Muscle of arm (tissue), 12 donors: Measurements from ENCODE around the gene PAEP. TPM values are rescaled to one million over a fixed set of nuclear protein-coding genes. Genes with fewer than 3 reads are reported as not detected.
"Not testable (repeated sequence)": the region's sequence is repeated elsewhere in the genome, so short reads cannot be mapped to it uniquely, and the experiment has no call there.

ENCODE experiments used
- DNase-seq: peaks from one replicate; pipeline ENCODE4 v3.0.0-alpha.2; 2013
- polyA plus RNA-seq, 12 donors: library from polyadenylated mRNA; unstranded; fragments of 120-200 nt; gene quantifications; one replicate each; pipeline ENCODE4 v1.2.1, GENCODE V29; 2013; ENCODE audit not compliant: insufficient read length in 12 of 12

The PAEP gene
- polyA plus RNA-seq, 12 donors = 0.56 to 13.0 (median 1.4) TPM; not detected in 7

- DNase-seq = not testable (repeated sequence)
These were observed 11.8 kb upstream of the PAEP start for GRCh38 chr9:135549478-135550343.

DNA sequence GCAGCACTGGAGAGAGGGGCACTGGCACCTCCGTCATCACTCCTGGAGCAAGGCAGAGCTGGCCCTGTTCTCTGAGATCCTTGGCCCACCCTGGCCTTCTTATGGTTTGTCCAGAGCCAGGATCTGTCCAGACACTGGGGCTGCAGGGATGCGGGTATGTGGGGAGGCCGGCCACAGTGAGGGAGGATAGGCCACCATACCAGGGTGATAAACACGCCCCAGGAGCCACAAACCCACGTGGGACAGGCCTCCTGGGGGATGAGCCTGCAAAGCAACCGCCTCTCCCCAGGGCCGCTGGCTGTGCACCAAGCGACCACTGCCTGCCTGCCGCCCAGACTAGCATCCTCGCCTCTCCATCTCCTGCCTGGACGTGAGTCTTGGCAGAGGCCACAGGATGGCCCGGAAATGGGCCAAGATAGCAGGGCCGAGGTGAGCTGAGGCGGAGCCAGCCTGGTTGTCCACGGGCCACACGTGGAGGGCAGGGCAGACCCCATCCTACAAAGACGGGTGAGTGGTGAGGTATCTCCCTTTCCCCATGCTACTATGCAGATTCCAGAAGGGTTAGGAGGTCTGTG is 11.1 kb upstream of the PAEP start:
- DNase-seq = no peak

GRCh38 chr9:135551031-135551430 is 10.5 kb upstream of the PAEP start:
- DNase-seq = no peak

DNA sequence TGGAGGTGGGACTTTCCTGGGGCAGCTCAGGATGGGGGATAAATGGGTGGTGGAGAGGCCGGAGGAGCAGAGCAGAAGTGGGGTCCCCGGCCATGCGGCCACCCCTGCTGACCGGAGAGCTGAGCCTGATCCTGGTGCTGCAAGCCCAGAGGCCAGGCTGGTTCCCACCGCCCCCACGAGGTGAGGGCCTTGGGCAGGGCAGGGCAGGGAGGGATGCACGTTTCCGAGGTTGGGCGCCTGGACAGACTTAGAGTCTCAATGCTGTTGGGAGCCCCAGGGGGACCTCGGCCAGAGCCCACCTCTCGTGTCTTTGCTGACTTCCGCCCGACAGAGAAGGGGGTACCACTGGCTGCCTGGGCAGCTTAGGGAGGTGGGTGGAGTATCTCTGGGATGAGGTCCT is 10.1 kb upstream of the PAEP start:
- DNase-seq = no peak

- no peak for DNase-seq
These were observed 9.4 kb upstream of the PAEP start for GRCh38 chr9:135552021-135552697.

DNA sequence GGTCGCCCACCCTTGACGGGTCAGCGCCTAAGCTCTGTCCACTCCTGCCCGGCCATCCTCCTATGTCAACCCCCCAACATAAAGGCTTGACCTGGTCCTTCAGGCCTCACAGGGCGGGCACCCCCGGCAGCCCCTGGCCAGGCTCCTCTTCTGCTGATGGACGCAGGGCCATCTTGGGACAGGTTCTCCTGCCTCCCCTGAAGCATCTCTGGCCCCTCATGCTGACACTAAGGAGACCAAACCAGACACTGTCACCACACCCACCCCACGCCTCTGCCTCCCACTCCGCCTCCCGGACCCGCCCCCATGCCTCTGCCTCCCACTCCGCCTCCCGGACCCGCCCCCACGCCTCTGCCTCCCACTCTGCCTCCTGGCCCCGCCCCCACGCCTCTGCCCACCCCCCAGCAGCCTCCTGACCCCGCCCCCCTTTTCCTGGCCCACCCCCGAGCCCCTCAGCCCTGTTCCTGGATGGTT is 8.8 kb upstream of the PAEP start:
- DNase-seq = no peak

DNA sequence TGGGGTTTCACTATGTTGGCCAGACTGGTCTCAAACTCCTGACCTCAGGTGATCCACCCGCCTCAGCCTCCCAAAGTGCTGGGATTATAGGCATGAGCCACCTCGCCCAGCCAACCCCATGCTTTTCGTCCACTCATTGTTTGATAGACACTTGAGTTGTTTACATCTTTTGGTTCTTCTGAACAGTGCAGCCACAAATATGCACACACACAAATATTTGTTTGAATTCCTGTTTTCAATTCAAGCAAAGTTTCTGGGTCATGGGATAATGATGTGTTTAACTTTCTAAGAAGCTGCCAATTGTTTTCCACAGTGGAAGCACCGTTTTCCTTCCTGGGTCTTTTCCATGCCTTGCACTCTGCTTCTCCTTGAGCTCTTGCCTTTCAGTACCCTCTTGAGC is 6.8 kb upstream of the PAEP start:
- no peak for DNase-seq

GRCh38 chr9:135555203-135555602 is 6.4 kb upstream of the PAEP start:
- no peak for DNase-seq

DNA sequence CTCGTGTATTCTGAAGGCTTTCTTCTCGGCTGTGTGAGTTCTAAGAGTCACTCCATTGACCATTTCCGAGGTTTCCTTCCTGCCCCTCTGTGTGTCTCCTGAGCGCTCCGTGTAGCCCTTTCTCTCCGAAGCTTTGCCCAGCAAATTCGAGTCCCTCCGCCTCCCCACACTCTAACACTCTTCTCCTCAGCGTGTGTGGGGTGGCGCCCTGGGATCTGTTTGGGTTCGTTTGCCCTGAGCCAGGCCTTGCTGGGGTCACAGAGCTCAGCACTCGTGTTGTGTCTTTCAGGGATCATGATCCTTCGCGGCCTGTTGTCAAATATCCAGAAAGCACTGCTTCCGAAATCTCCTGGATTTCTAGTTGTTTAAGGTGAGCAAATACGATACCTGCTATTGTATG is 5.6 kb upstream of the PAEP start:
- DNase-seq = no peak

DNA sequence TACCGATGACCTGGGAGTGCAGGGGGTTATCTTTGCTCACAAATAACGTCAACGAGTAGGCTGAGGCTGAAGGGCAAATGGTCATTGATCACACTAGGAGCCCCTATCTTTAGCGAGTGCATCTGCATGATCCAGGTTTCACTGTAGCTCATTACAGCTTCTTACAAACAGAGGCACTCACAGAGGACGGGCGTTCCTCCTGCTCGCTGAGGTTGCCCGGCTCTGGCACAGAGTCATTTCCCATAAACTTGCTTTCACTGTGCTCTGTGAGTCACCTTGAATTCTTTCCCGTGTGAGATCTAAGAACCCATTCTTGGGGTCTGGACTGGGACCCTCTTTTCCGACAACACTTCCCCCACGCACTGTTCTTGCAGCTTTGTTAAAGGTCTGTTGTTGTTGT is 1.9 kb upstream of the PAEP start:
- DNase-seq = no peak

GRCh38 chr9:135562235-135562745 is 734 bp downstream of the PAEP start:
- no peak for DNase-seq

DNA sequence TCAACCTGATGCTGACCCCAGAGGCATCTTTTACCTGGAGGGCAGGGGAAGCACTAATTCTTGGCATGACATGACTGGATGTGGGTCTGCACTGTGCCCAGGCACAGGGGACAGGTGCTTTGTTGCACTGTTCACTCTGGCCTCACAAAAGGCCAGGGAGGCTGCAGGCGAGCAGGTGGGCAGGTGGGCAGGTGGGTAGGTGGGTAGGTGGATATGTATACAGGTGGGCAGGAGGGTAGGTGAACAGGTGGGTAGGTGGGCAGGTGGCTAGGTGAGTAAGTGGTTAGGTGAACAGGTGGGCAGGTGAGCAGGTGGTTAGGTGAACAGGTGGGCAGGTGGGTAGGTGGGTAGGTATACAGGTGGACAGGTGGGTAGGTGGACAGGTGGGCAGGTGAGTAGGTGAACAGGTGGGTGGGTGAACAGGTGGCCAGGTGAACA is 1.5 kb downstream of the PAEP start:
- DNase-seq = no peak

DNA sequence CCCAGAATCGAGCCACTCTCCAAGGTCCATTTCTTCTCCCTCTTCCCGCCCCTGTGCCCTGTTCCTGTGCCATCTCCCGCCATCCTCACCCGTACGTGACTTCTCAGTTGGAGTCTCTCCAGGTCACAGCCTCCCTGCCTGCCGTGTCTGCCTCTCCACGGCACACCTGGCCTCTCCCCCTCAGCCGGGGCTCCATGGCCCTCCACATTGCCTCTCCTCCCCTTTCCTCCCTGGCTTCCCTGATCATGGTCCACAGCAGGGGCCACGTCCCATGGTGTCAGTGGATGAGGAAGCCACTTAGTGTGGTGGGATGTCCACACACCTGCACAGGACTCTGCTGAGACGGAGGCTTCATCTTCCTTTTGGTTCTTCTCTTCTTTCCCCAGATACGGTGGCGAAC is 2.3 kb downstream of the PAEP start:
- no peak for DNase-seq

DNA sequence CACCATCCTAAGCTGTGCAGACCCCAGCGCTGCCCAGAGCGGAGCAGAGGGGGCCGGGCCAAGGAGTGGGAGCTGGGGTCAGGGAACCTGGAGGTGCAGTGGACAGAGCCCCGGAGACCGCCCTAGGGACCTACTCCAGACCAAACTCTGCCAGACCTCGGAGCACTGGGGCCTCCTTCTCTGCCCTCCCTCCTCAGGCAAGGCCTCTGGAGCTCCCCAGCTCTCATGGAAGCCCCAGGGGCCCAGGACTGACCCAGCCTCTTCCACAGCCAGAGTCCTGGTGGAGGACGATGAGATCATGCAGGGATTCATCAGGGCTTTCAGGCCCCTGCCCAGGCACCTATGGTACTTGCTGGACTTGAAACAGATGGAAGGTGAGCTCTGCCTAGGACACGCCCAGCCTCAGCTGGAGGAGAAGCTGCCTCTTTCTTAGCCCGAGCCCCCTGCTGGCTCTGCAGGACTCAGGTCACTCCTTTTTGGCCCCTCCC is 3.6 kb downstream of the PAEP start:
- no peak for DNase-seq

DNA sequence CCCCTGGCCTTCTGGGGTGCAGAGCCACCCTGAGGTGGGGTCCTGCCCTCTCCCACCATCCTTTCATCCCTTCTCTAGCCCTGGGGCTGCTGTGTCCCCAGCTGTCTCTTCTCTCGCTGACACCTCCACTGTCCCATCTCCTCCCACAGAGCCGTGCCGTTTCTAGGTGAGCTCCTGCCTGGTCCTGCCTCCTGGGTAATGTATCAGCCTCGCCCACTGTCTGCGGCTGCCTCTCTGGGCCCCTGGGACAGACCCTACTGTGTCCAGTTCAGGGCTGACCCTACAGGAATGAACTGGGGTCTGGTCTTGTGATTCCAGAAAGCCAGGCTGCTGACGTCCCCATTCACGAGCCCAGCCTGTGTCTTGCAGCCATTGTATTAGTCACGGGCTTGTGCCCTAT is 4.1 kb downstream of the PAEP start:
- DNase-seq = no peak

GRCh38 chr9:135566552-135566951 is 5.0 kb downstream of the PAEP start:
- no peak for DNase-seq

DNA sequence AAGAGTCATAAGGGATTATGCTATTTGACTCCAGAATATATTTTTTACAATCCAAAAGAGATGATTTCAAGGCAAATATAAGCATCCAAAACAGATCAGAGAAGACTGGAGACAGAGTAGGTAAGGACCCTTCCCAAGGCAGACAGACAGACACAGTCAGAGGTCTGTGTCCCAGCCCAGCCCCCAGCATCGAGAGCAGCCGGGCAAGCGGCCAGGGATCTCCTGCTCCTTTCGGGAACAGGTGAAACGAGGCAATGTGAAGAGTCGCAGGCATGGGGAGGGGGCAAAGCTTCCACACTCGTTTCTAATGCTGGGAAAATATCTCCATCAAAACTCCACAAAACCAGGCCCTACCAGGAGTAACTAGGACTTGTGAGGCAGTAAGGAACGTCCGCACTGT is 5.8 kb downstream of the PAEP start:
- DNase-seq = no peak

GRCh38 chr9:135568026-135568425 is 6.5 kb downstream of the PAEP start:
- DNase-seq = no peak

DNA sequence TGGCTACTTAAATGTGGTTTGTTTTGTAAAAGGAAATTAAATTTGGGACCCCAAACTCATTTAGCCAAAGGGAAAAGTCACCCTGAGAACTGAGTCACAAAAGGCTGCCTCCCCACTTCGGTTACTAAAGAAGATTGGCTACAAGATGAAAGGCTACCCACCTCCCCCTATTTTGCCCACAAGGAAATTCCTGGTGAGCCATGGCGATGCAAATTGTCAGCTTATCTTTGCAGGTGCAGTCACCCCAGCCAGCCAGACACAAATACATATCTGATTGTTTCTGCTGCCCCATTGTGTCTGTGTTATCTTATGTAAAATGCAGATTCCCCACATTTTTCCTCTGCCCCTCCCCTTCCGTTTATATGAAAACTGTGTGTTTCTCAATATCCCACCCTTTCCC is 8.9 kb downstream of the PAEP start:
- DNase-seq = no peak

DNA sequence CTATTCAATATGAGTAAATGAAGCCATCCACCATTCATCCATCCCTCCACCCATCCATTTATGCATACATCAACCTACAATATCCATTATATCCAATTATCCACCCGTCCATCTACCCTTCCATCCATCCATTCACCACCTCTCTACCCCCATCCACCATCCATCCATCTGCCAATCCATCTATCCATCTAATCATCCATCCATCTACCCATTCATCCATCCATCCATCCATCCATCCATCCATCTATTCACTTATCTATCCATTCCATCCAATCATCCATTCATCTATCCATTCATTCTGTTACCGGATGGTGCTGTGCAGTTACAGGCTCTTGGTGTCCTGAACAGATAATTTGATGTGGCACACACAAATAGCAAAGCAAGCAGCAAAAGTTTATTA is 10.7 kb downstream of the PAEP start:
- DNase-seq = no peak

GRCh38 chr9:135573124-135573523 is 11.6 kb downstream of the PAEP start:
- no peak for DNase-seq

DNA sequence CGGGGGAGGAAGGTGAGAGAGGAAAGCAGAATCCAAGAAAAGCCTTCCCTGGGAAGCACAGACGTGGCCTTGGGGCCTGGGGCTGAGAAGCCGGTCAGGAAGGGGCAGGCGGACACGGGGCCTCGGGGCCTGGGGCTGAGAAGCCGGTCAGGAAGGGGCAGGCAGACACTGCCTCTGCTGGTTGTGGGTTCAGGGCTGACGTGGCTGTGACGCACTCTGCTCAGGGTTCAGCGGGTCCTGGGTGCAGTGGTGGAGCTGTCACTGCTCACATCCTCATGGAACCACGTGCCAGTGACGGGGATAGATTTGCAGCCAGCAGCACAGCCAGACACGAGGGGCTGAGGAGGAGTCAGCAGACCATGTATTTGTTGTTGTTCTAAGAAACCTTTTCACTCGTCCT is 12.8 kb downstream of the PAEP start:
- DNase-seq = no peak

- no peak for DNase-seq
These were observed 13.4 kb downstream of the PAEP start for GRCh38 chr9:135574943-135575342.
